GM19238 (cell line): ENCODE measurements around the gene PRRC1.
"Not testable (repeated sequence)": the region's sequence is repeated elsewhere in the genome, so short reads cannot be mapped to it uniquely, and the experiment has no call there.

Source experiments
- DNase-seq: peaks from one replicate; pipeline ENCODE4 v3.0.0; 2011; ENCODE audit warnings: low spot score; ENCODE audit not compliant: insufficient read length

Gene PRRC1

DNA sequence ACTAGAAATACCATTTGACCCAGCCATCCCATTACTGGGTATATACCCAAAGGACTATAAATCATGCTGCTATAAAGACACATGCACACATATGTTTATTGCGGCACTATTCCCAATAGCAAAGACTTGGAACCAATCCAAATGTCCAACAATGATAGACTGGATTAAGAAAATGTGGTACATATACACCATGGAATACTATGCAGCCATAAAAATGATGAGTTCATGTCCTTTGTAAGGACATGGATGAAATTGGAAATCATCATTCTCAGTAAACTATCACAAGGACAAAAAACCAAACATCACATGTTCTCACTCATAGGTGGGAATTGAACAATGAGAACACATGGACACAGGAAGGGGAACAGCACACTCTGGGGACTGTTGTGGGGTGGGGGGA lies 27.8 kb downstream of the PRRC1 start:
- not testable (repeated sequence) for DNase-seq

DNA sequence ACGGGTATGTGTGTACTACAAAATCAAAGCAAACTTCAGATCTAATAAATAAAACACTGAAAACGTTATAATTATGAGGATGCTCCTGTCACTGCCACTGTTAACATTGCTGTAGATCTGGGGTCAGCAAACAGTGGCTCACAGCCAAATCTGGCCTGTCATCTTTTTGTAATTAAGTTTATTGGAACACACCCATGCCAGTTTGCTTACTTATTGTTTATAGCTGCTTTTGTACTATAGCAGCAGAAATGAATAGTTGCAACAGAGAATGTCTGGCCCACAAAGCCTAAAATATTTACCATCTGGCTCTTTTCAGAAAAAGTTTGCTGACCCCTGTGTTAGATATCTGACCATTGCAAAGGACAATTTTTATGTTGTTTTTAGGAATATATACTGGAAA lies 32.1 kb downstream of the PRRC1 start:
- no peak for DNase-seq

DNA sequence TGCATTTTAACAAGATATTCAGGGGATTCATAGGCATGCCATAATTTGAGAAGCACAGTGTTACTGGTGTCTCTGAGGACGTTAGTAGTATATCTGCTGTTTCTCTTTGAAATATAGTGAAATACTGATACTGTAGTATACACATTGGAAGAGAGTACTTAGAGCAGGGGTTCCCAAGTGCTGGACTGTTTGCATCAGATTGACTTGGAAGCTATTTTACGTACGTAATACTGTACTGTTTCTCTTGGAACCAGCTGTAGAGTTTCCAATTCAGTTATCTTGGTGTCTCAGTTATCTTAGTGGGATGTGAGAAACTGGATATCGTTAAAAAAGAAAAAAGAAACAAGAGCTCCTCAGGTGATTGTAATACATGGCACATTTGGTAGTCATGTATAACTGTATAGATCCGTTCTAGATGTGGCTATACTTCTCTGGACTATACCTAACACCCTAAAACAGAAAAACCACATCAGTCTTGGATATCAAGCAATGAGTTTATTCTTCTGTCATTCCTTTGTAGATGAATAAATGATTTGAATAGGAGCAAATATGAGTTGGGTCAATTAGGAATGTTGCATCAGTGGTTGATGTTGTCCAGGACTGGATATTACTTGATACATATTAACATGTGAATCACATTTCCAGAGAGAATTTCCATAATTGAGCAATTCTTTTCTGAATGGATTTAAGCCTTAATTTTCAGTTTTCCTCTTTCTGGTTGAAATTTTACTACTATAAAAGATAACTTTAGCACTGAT lies 33.4 kb downstream of the PRRC1 start:
- no peak for DNase-seq

DNA sequence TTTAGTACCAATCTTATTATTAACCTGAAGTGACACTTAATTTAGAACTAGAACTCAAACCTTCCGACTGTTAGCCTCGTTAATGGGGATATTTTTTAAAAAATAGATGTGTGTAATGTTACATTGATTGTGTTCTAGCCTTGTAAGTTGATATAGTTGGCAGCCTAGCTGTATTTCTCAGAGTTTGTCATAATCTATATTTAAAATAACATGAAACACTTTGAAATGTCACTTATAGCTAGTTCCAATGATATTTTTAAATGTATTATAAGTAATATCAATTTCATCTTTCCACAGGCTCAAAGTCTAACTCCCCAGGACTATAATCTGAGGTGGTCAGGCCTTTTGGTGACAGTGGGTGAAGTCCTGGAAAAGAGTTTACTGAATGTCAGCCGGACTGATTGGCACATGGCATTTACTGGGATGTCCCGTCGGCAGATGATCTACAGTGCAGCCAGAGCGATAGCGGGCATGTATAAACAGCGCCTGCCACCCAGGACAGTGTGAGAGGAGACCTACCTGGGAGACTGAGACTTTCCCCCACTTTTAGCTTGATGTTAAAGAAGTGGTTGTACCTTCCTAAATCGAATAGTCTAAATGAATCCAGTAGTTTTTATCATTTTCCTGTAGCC lies 34.1 kb downstream of the PRRC1 start:
- no peak for DNase-seq

DNA sequence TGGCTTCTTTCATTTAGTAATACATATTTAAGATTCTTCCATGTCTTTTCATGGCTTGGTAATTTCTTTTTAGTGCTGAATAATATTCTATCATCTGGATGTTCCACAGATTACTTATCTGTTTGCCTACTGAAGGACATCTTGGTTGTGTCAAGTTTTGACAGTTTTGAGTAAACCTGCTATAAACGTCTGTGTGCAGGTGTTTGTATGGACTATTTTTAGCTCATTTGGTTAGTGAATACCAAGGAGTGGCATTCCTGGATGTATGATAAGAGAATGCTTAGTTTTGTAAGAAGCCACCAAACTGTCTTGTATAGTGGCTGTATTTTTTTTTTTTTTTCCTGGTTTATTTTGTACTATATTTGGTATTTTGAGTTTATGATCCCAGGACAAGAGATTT lies 38.4 kb downstream of the PRRC1 start:
- no peak for DNase-seq

DNA sequence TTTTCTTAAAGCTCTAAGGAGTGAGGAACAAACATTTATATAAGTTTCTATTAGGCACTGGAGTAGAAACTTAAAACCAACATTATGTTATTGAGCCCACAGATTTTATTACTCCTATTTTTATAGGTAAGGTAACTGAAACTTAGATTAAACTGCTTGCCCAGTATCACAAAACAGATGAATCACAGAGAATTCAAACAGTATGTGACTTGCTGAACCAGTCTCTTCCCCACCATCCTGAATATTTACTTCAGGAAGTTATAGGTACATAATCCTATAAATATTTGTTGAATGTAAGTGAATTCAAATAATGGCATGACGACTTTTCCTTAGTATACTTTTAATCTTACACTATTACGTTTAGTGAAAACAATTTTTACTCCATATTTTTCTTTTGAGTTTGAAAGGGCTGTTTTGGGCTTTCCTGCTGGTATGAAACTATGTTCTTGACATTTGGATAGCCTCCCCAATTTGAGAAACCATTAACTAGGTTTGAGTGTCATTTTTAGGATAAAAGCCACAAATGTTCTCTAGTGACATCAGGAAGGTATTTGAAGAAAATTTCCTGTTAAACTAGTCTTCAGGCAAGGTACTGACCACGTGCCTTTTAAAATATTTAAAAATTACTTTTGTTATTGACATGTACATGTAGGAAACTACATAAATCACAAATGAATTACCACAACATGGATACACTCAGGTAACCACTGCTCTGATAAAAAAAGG lies 39.3 kb downstream of the PRRC1 start:
- no peak for DNase-seq

DNA sequence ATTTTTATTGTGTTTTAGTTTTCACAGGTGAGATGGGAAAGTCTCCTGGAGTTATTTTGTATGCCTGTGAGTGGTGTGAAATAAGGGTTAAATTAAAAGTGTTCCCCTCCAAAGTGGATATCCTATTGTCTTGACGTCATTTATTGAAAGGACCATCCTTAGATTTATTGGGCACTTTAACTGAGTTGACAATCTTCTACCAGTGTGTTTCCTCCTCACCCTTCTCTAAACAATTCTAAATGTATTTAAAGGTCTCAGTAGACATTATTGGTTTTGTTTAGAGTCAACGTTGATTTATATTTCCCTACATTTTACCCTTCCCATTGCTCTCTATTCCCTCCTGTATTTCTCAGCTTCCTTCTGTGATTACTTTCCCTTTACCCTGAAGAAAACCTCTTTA lies 40.8 kb downstream of the PRRC1 start:
- no peak for DNase-seq

DNA sequence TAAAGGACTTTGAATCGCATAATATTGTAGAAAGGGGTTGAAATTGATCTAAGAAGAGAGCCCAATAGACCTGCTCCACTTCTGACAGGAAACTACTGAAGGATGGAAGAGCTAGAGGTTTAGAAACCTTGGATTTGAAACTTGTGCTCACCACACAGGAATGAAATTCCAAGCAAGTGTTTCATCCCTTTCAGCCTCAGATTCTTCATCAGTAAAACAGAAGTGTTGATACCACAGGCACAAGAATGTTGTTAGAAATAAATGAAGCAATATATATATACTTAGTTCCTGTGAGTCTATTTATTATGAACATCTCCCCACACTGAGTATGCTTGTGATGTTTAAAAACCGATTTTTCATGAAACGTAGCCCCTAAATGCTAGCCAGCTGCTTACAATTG lies 43.8 kb downstream of the PRRC1 start:
- DNase-seq: no peak

DNA sequence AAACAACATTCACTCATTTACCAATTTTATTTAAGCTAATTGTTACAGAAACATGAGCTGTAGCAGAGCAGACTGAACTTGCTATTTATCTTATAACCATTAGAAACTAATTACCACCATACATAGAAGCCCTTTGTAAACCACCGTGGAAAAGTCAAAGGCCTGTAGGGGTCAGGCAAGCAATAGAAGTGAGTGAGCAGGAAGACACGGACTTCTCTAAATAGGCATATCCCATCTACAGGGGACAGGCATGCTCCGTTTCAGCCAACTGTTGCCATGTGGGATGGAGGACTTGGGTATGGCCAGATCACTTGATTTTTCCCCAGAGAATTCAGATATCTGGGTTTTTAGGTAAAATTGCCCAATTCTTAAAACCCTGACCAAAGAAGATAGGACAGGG lies 44.8 kb downstream of the PRRC1 start:
- DNase-seq: no peak

DNA sequence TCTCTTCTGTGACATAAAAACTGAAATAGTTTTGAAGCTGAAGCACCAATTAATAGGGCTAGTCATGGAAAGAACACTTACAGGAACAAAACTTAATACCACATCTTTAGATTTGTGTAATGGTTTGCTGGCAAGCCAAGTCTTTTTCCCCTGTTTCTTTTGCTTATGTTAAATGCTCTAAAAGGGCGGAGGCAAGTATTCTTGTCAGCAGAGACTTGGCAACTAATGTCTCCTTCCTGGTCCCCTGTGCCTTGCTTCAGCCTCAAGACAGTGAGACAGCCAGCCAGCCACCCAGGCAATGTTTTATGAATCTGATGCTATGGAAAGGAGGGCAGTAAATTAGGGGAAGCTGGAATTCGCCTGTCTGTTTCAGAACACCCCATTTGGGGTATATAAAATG lies 45.7 kb downstream of the PRRC1 start:
- no peak for DNase-seq

DNA sequence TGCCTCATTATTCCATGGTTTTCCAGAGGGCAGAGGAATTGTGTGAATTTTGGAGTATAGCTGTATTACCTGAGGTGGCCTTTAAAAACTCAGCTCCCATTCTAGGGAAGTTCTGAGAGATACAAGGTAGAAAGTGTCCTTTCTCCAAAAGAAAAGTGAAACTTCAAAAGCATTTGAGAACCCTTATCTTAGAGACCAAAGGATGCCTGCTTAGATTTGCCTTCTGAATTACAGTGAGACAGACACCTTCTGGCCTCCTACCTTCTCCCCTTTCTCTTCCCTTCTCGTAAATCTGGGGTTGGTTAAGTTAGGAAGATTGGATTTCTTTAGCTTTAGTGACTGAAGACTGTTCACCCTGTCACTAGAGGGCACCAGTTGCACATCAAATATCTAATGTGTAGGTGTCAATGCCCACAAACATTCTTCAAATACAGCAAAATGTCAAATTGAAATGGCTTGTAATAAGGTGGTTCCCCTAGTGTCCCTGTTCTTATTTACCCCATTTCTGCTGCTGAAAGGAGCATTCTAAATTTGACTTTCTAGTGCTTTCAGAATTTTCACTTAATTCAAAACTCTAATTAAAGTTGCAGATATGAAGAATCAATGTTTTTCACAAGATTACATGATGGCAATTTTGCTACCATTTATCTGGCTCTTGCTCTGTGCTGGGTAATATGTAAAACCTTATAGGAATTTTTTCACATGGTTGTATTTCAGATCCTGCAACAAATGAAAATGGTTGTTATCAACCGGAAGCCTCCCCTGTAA lies 46.7 kb downstream of the PRRC1 start:
- DNase-seq: no peak

DNA sequence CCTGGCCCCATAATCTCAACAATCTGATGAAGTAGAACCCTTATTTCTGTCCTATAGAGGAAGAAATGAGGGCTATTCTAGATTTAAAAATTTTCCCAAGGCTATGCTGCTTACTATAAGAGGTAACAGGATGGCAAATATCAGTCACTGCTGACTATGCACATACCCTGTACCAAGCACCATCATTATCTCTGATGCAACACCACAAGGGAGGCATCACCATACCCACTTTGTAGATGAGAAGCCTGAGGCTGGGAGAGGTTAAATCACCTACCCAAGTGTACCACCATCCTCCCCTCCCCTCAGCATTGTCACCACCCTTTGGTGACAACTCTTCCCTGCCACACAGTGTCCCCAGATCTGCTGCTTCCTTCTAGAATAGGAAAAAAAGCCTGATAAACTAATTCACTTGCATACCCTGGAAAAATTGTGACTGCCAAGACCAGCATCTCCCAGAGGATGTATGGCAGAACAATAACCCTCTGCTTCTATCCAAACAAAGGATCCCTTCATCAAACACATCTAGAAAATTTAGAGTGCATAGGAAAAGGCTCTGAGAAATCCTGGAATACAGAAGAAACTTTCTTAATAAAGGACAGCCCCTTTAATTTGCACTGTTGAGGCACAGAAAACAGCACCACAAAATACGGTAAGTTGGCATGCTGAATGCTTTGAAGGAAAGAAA lies 48.3 kb downstream of the PRRC1 start:
- DNase-seq: no peak

DNA sequence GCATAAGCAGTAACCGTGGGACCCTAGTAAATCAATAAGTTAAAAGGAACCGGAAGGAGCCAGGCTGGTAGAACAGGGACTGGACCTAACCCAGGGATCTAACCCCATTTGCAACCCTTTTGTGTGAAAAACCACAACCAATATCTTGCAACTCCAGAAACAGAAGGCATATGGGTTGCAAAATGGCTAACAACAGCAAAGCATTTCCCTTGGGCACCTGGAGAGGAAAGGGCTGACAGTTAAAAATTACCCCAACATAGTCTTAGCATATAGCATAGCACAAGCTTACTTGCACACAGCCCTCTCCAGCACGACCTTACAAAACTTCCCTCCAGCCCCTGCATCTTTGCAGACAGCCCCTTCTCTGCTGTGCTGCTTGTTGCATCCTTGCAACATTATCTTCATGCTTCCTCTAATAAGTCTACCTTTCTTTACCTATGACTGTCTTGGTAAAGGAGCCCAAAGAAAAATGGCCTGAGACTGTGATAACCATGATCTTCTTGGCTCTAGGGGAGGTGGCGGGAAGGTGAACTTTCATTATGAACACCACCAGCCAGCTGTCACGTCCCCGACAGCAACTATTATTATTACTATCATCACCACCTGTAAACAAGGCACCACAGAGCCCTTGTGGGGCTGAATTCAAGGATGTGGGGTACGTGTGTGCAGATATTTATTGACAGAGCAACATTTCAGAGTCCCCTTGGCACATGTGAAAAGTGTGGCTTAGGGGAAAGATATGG lies 49.8 kb downstream of the PRRC1 start:
- DNase-seq: peak; percentile 56

DNA sequence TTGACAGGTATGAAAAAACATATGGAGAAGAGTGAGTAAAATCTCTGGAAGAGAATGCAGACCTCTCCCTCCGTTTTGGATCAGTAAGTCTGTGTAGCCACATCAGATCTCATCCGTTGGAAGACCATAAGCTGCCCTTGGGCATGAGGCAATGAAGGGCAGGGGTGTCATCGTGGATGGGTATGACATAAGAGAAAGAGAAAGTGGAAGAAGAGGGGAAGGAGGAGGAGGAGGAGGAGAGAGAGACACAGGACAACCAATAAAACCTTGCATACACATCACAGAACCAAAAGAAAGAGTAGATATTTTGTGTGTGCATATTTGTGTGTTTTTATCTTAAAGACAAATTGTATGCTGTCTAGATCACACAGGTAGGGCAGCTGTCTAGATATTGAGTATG lies 50.7 kb downstream of the PRRC1 start:
- DNase-seq: no peak

DNA sequence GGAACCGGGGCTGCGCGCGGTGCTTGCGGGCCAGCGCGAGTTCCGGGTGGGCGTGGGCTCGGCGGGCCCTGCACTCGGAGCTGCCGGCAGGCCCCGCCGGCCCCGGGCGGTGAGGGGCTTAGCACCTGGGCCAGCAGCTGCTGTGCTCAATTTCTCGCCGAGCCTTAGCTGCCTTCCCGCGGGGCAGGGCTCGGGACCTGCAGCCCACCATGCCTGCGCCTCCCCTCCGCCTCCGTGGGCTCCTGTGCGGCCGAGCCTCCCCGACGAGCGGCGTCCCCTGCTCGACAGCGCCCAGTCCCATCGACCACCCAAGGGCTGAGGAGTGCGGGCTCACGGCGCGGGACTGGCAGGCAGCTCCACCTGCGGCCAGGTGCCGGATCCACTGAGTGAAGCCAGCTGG lies 52.0 kb downstream of the PRRC1 start:
- DNase-seq: not testable (repeated sequence)

DNA sequence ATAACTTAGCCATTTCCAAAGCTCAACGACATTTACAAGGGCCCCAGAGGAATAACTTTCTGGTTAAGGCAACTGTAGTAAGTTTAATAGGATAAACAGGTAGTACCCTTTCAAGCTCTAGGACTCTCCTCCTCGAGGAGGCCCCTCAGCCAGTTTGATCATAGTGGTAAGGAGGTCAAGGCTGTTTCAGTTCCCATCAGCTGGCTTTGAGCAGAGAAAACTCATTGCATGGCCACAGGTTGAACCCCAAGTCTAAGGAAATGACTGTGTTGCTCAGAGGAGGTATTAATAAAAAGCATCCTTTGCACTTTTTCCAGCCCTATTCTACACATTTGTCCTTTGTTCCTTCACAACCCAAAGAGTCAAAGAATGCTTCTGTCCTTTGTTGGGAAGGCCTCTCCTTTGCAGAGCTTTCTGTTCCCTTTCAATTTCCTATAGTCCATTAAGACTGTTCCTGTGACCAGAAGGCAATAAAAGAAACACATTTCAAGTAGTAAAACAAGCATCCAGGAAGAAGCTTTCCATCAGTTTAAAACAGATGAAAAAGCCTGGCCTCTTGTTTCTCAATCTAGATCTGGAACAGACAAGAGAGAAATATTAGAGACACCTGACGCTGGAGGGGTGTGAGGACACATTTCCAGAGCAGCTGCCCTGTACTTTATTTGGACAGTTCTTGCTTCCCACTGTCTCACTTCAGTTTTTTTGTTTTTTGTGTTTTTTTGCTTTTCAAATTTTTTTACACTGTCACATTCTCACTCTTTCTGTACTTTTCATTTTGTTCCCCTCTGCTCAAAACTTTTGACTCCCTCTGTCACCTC lies 54.1 kb downstream of the PRRC1 start:
- DNase-seq: peak; percentile 65

DNA sequence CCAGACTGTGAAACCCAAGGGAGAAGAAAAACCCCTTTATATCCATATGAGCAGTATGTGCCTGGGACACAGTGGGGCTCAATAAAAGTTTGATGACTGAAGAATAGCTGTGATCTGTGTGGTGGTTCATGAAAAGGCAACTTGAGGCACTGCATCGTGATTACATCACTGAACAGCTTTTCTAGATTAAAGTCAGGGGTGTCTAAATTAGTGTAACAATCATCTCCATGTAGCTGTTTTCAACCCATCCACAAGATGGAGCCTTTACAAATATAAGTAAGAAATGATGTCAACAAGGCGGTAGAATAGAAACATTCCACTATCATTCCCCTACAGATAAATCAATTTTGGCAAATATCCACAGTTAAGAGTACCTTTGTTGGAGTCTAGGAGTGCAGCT lies 55.5 kb downstream of the PRRC1 start:
- no peak for DNase-seq

DNA sequence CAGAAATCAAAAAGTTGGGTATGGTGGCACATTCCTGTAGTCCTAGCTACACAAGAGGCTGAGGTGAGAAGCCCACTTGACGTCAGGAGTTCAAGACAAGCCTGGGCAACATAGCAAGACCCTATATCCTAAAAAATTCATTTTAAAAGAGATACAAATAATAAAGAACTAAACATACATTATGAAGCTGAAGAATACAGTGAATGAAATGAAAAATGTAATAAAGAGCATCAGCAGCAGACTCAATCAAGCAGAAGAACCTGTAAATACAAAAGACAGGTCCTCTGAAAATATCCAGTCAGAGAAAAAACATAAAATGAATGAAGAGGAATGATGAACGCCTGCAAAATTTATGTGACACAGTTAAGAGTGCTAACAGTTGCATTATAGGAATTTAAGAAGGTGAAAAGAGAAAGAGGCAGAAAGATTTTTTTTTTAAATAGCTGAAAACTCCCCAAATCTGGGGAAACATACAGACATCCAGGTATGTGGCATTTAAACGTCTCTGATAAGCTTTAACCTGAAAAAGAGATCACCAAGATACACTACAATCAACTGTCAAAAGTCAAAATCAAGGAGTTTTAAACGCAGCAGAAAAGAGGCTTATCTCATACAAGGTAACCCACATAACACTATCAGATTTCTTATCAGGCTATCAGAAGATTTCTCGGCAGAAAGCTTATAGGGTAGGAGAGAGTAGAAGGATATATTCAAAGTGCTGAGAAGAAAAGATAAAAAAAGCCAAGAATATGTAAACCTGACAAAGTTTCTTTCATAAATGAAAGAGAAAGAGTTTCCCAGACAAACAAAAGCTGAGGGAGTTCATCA lies 57.6 kb downstream of the PRRC1 start:
- DNase-seq: no peak

DNA sequence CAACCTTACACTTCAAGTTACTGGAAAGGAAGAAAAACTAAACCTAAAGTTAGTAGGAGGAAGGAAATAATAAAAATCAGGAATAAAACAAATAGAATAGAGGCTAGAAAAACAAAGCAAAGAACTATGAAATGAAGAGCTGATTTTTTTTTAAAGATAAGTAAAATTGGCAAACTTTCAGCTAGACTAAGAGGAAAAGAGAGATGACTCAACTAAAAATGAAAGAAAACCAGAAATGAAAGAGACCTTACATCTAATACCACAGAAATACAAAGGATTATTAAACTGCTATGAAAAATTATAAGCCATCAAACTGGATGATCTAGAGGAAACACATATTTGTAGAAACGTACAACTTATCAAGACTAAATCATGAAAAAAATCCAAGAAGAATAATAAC lies 60.0 kb downstream of the PRRC1 start:
- DNase-seq: no peak
